Body of pancreas (tissue), 4 donors: Measurements from ENCODE around the gene ZDHHC3.
"Not testable (repeated sequence)": the region's sequence is repeated elsewhere in the genome, so short reads cannot be mapped to it uniquely, and the experiment has no call there.

Experiments
- CTCF ChIP-seq, 7 experiments: fragments of 450-650 bp in 4 of 7; fragments of 200-600 bp in 3 of 7; sonication (generic) in 3 of 7; IDR thresholded peaks; one replicate each; pipeline ENCODE4 v1.5.1; 2016 to 2019; ENCODE audit warnings: antibody characterized with exemption in 7 of 7
- POLR2A ChIP-seq, 3 donors: fragments of 450-650 bp; IDR thresholded peaks; one replicate each; pipeline ENCODE4 v1.6.1; 2016; ENCODE audit warnings: antibody characterized with exemption in 3 of 3, mild to moderate bottlenecking in 2 of 3

GRCh38 chr3:44986330-44986729 is 10.4 kb upstream of the ZDHHC3 start:
- TF ChIP-seq CTCF, POLR2A (IDR thresholded peaks at IDR 0.05): not testable (repeated sequence)
